T-helper 2 cell treated with Interferon-gamma antibody and Interleukin-4, amounts not matched to agents 5 μg/mL and 100 μg/mL, for 36 hours (primary cell): Measurements from ENCODE around the gene PPY.

Source experiments
- DNase-seq: peaks from one replicate; pipeline ENCODE4 v3.0.0; 2021; ENCODE audit warnings: low spot score
- H3K27ac Mint-ChIP-seq: one replicate; pipeline ENCODE4 v1.8.0; 2021; ENCODE audit warnings: mild to moderate bottlenecking, mixed read lengths
- H3K27me3 Mint-ChIP-seq: one replicate; pipeline ENCODE4 v1.8.0; 2021; ENCODE audit warnings: low read depth, mixed read lengths
- H3K36me3 Mint-ChIP-seq: one replicate; pipeline ENCODE4 v1.8.0; 2021; ENCODE audit warnings: low read depth, mixed read lengths
- H3K4me1 Mint-ChIP-seq: one replicate; pipeline ENCODE4 v1.8.0; 2021; ENCODE audit warnings: low read depth, mixed read lengths
- H3K4me3 Mint-ChIP-seq: one replicate; pipeline ENCODE4 v1.8.0; 2022; ENCODE audit warnings: mild to moderate bottlenecking, moderate library complexity, mixed read lengths
- H3K9me3 Mint-ChIP-seq: one replicate; pipeline ENCODE4 v1.8.0; 2021; ENCODE audit warnings: mixed read lengths

Gene PPY

GRCh38 chr17:43912635-43913304, 29.5 kb downstream of the PPY start:
- Mint-ChIP-seq H3K4me1 (peaks cover 8% of the 10 kb centered on the region), H3K36me3 (no peaks in the 10 kb centered on the region), H3K27ac (no peak overlapping the region), H3K4me3 (no peak overlapping the region), H3K9me3 (no peaks in the 10 kb centered on the region), H3K27me3 (peaks cover 26% of the 10 kb centered on the region)
- no peak for DNase-seq

GRCh38 chr17:43911904-43912303, 30.4 kb downstream of the PPY start:
- H3K27me3 Mint-ChIP-seq = peaks cover 31% of the 10 kb centered on the region
- H3K9me3 Mint-ChIP-seq = no peaks in the 10 kb centered on the region
- no peak for DNase-seq
- no peaks in the 10 kb centered on the region for H3K36me3 Mint-ChIP-seq
- H3K4me1 Mint-ChIP-seq = peaks cover 6% of the 10 kb centered on the region
- no peak overlapping the region for H3K4me3 Mint-ChIP-seq
- no peak overlapping the region for H3K27ac Mint-ChIP-seq

GRCh38 chr17:43909537-43910231, 32.6 kb downstream of the PPY start:
- Mint-ChIP-seq H3K36me3 (no peaks in the 10 kb centered on the region), H3K4me1 (peaks cover 2% of the 10 kb centered on the region), H3K9me3 (no peaks in the 10 kb centered on the region), H3K4me3 (no peak overlapping the region), H3K27ac (no peak overlapping the region), H3K27me3 (peaks cover 47% of the 10 kb centered on the region)
- no peak for DNase-seq

- peak; percentile 12 for DNase-seq
- H3K9me3 Mint-ChIP-seq = no peaks in the 10 kb centered on the region
- H3K4me1 Mint-ChIP-seq = peaks cover 2% of the 10 kb centered on the region
- no peak overlapping the region for H3K27ac Mint-ChIP-seq
- H3K4me3 Mint-ChIP-seq = no peak overlapping the region
- no peaks in the 10 kb centered on the region for H3K36me3 Mint-ChIP-seq
- H3K27me3 Mint-ChIP-seq = peaks cover 62% of the 10 kb centered on the region
These were observed 34.1 kb downstream of the PPY start for GRCh38 chr17:43907998-43908721.

GRCh38 chr17:43907425-43907981, 34.8 kb downstream of the PPY start, which contains the start of gene MPP2:
TSS of gene MPP2 (minus strand) at chr17:43907536. CDS start at chr17:43904460, 3,076 bp downstream.
- H3K4me3 Mint-ChIP-seq = no peak within 1 kb of the TSS
- peaks cover 2% of the 10 kb centered on the region for H3K4me1 Mint-ChIP-seq
- no peaks in the 10 kb centered on the region for H3K36me3 Mint-ChIP-seq
- H3K27ac Mint-ChIP-seq = no peak within 1 kb of the TSS
- peak; percentile 22 for DNase-seq
- no peaks in the 10 kb centered on the region for H3K9me3 Mint-ChIP-seq
- H3K27me3 Mint-ChIP-seq = peaks cover 64% of the 10 kb centered on the region

GRCh38 chr17:43906951-43907424, 35.3 kb downstream of the PPY start:
- H3K27ac Mint-ChIP-seq = no peak overlapping the region
- DNase-seq = no peak
- no peak overlapping the region for H3K4me3 Mint-ChIP-seq
- H3K4me1 Mint-ChIP-seq = peaks cover 2% of the 10 kb centered on the region
- peaks cover 65% of the 10 kb centered on the region for H3K27me3 Mint-ChIP-seq
- no peaks in the 10 kb centered on the region for H3K36me3 Mint-ChIP-seq
- H3K9me3 Mint-ChIP-seq = no peaks in the 10 kb centered on the region

GRCh38 chr17:43905985-43906852, 36.1 kb downstream of the PPY start:
- Mint-ChIP-seq H3K4me3 (no peak overlapping the region), H3K9me3 (no peaks in the 10 kb centered on the region), H3K4me1 (peaks cover 2% of the 10 kb centered on the region), H3K27ac (no peak overlapping the region), H3K27me3 (peaks cover 71% of the 10 kb centered on the region), H3K36me3 (no peaks in the 10 kb centered on the region)
- DNase-seq = no peak

GRCh38 chr17:43905400-43905984, 36.8 kb downstream of the PPY start:
- DNase-seq = no peak
- Mint-ChIP-seq H3K36me3 (no peaks in the 10 kb centered on the region), H3K4me3 (no peak overlapping the region), H3K27ac (no peak overlapping the region), H3K9me3 (no peaks in the 10 kb centered on the region), H3K4me1 (peaks cover 6% of the 10 kb centered on the region), H3K27me3 (peaks cover 76% of the 10 kb centered on the region)

- DNase-seq = no peak
- Mint-ChIP-seq H3K27ac (no peak overlapping the region), H3K4me1 (peaks cover 6% of the 10 kb centered on the region), H3K9me3 (no peaks in the 10 kb centered on the region), H3K36me3 (no peaks in the 10 kb centered on the region), H3K4me3 (no peak overlapping the region), H3K27me3 (peaks cover 61% of the 10 kb centered on the region)
These were observed 40.3 kb downstream of the PPY start for GRCh38 chr17:43901861-43902589.

GRCh38 chr17:43900858-43901754, 41.2 kb downstream of the PPY start:
- Mint-ChIP-seq H3K27ac (no peak overlapping the region), H3K36me3 (no peaks in the 10 kb centered on the region), H3K4me3 (peak overlapping the region; percentile 83), H3K4me1 (peaks cover 4% of the 10 kb centered on the region), H3K9me3 (no peaks in the 10 kb centered on the region), H3K27me3 (peaks cover 59% of the 10 kb centered on the region)
- DNase-seq = no peak

- H3K27ac Mint-ChIP-seq = no peak overlapping the region
- no peaks in the 10 kb centered on the region for H3K36me3 Mint-ChIP-seq
- peaks cover 4% of the 10 kb centered on the region for H3K4me1 Mint-ChIP-seq
- no peaks in the 10 kb centered on the region for H3K9me3 Mint-ChIP-seq
- H3K4me3 Mint-ChIP-seq = peak overlapping the region; percentile 83
- DNase-seq = peak; percentile 81
- peaks cover 51% of the 10 kb centered on the region for H3K27me3 Mint-ChIP-seq
These were observed 42.0 kb downstream of the PPY start for GRCh38 chr17:43900183-43900857.
